NT2/D1 (cell line): Measurements from ENCODE around the gene TXNRD1.

Experiments used
- DNase-seq: peaks from one replicate; pipeline ENCODE4 v3.0.0-alpha.2; 2011; ENCODE audit warnings: low read depth, low spot score
- H3K27me3 ChIP-seq: 2 replicates; pipeline ENCODE4 v1.6.0; 2011; ENCODE audit warnings: mild to moderate bottlenecking; ENCODE audit not compliant: insufficient read length, insufficient read depth
- H3K36me3 ChIP-seq: 2 replicates; pipeline ENCODE4 v1.6.1; 2011; ENCODE audit warnings: mild to moderate bottlenecking, low read length, mixed read lengths; ENCODE audit not compliant: insufficient read depth, insufficient read length
- H3K4me1 ChIP-seq: 2 replicates; pipeline ENCODE4 v1.5.1; 2011; ENCODE audit not compliant: insufficient read depth, insufficient read length
- H3K4me3 ChIP-seq: 2 replicates; pipeline ENCODE4 v1.5.1; 2011; ENCODE audit warnings: low read depth; ENCODE audit not compliant: insufficient read length
- H3K9ac ChIP-seq: 2 replicates; pipeline ENCODE4 v1.6.0; 2011; ENCODE audit warnings: low read depth; ENCODE audit not compliant: insufficient read length
- H3K9me3 ChIP-seq: 2 replicates; pipeline ENCODE4 v1.5.1; 2011; ENCODE audit warnings: mild to moderate bottlenecking, low read length; ENCODE audit not compliant: insufficient read depth
- SUZ12 ChIP-seq: IDR thresholded peaks from 2 replicates; pipeline ENCODE4 v1.6.1; 2011; ENCODE audit not compliant: insufficient read length, insufficient read depth; ENCODE audit errors: extremely low read depth
- YY1 ChIP-seq: IDR thresholded peaks from 2 replicates; pipeline ENCODE4 v1.6.1; 2011; ENCODE audit not compliant: insufficient read length, insufficient read depth
- ZNF274 ChIP-seq: IDR thresholded peaks from 2 replicates; pipeline ENCODE4 v1.6.1; 2011; ENCODE audit warnings: mild to moderate bottlenecking, low read depth, low read length

TXNRD1 gene

GRCh38 chr12:104215638-104216297 is at the start of gene TXNRD1:
Gene TXNRD1 (plus strand): TSS chr12:104215779. CDS start chr12:104215803, 24 bp downstream.
- TF ChIP-seq SUZ12 (no peak), ZNF274 (no peak), YY1 (no peak)
- Histone ChIP-seq H3K27me3 (peaks cover 23% of the 10 kb centered on the region), H3K4me1 (no peaks in the 10 kb centered on the region), H3K4me3 (peak within 1 kb of the TSS; percentile 67), H3K9me3 (no peaks in the 10 kb centered on the region), H3K9ac (peak within 1 kb of the TSS; percentile 80), H3K36me3 (no peaks in the 10 kb centered on the region)
- DNase-seq: peak; percentile 80

- Histone ChIP-seq H3K9me3 (no peaks in the 10 kb centered on the region), H3K27me3 (no peaks in the 10 kb centered on the region), H3K36me3 (no peaks in the 10 kb centered on the region), H3K4me1 (no peaks in the 10 kb centered on the region), H3K9ac (no peak overlapping the region), H3K4me3 (no peak overlapping the region)
- TF ChIP-seq ZNF274 (no peak), SUZ12 (no peak)
- DNase-seq: no peak
Measured at GRCh38 chr12:104165801-104166200, 49.8 kb upstream of the TXNRD1 start.

DNA sequence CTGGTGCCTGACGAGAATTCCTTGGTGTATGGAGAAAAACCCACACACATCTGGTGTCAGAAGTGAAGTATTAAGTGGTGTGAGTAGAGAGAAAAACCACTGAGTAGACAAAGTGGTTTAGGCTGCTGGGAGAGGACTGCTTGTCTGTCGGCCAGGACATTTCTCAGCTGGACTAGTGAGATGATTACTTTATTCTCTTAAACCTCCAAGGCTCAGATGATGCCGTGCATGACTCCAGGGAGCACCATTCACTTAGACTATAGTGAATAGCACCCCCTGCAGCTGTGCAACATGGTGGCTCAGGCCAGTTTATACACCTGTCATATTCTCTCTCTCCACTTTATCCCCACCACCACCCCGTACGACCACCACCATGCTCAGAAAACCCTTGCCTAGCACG is 49.1 kb upstream of the TXNRD1 start:
- no peak for DNase-seq
- Histone ChIP-seq H3K4me1 (no peaks in the 10 kb centered on the region), H3K9me3 (no peaks in the 10 kb centered on the region), H3K27me3 (no peaks in the 10 kb centered on the region), H3K4me3 (no peak overlapping the region), H3K9ac (no peak overlapping the region), H3K36me3 (no peaks in the 10 kb centered on the region)
- TF ChIP-seq SUZ12 (no peak), YY1 (no peak), ZNF274 (no peak)

DNA sequence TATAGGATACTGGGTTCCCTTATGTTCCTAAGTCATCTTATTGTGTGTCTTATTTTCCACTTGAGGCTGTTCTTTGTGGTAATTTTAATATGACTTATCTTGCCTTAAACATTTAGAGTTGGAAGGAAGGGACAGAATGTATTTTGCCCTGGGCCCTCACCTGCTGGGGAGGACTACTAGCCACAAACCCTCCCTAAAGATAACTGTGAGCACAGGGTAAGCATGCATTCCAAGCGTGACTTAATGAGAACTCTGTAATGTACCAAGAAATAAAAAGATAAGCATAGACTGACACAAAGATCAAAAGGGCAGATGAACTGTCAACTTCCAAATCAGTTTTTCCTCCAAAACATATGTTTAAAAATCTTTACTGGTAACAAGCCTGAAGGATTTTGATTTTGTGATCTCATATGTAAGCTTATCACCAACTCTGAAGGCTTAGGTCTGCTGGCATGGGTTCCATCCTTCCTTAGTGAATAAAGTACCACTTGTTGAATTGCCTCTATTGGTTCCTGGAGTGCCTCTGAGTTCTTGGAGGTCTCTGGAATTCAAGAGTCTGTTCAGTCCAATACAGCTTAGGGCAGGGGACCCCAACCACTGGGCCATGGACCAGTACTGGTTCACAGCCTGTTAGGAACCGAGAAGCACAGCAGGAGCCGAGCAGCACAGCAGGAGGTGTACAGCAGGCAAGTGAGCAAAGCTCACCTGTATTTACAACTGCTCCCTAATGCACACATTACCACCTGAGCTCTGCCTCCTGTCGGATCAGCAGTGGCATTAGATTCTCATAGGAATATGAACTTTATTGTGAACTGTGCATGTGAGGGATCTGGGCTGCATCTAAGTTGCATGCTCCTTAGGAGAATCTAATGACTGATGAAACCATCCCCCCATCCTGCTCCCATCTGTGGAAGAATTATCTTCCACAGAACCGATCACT is 47.8 kb upstream of the TXNRD1 start:
- Histone ChIP-seq H3K36me3 (no peaks in the 10 kb centered on the region), H3K9ac (no peak overlapping the region), H3K4me1 (no peaks in the 10 kb centered on the region), H3K27me3 (no peaks in the 10 kb centered on the region), H3K9me3 (no peaks in the 10 kb centered on the region), H3K4me3 (no peak overlapping the region)
- no peak for DNase-seq
- TF ChIP-seq ZNF274: no peak
- no peak for TF ChIP-seq YY1
- no peak for TF ChIP-seq SUZ12

DNA sequence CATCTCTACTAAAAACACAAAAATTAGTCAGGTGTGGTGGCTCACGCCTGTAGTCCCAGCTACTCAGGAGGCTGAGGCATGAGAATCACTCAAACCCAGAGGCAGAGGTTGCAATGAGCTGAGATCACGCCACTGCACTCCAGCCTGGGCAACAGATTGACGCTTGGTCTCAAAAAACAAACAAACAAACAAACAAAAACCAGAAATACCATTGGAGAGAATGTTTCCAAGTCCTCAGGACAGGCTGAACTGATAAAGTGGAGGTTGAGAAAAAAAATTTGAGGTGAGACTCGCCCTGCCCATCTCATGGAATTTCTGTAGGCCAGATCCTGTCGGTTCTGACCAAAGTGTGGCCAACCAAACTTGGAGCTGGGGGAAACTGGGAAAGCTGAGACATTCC is 47.0 kb upstream of the TXNRD1 start:
- Histone ChIP-seq H3K4me1 (no peaks in the 10 kb centered on the region), H3K9me3 (no peaks in the 10 kb centered on the region), H3K4me3 (no peak overlapping the region), H3K36me3 (no peaks in the 10 kb centered on the region), H3K9ac (no peak overlapping the region), H3K27me3 (no peaks in the 10 kb centered on the region)
- DNase-seq: no peak
- TF ChIP-seq YY1 (no peak), ZNF274 (no peak), SUZ12 (no peak)

DNA sequence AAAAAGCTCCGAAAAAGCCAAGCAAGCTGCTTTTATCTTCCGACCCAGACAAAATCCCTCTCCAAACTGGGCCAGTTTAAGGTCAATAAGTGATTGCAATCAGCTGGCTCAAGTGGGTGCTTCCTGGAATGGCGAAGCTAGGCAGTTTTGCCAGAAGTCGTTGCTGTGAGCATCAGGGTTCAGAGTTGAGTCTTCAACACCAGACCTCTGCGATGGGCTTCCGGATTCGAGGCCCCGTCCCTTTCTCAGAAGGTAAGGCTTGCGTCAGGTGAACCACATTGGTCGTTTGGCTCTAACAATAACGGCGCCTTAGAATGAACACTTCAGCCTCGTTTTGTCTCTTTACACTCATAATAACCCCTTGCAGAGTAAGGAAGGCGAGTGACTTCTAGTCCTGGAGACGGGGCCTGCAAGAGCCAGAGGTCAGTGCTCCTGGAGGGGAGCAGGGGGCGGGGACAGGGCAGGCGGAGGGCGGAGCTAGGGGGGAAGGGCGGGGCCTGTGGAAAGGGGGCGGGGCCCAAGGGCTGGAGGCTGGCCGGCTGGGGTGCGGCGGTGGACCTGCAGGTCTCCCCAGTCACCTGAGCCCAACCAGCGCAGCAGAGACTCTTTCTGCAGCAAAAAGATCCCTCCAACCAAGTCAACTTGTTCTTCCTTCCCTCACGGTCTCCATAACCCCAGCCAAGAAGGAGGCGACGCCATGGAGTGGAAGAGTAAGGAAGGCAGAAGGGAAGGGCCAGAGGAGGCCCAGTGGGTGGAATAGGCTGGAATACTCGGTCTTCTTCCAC is 43.6 kb upstream of the TXNRD1 start:
- Histone ChIP-seq H3K27me3 (no peaks in the 10 kb centered on the region), H3K36me3 (no peaks in the 10 kb centered on the region), H3K4me3 (no peak overlapping the region), H3K9ac (no peak overlapping the region), H3K4me1 (no peaks in the 10 kb centered on the region), H3K9me3 (no peaks in the 10 kb centered on the region)
- DNase-seq: no peak
- TF ChIP-seq YY1 (no peak), SUZ12 (no peak), ZNF274 (no peak)
